ENCODE results near the gene ASTN2. TPM values are rescaled to one million over a fixed set of nuclear protein-coding genes. Genes with fewer than 3 reads are reported as not detected.

The ASTN2 gene
- total RNA-seq, 1 donor from 2014 or later, result 13.6 TPM

GRCh38 chr9:116544896-116545295, 870.0 kb downstream of the ASTN2 start:
- H3K9me3 ChIP-seq (ENCODE audit: insufficient read depth, low read depth, low read length), result no peaks in the 10 kb centered on the region
- no peak overlapping the region for H3K4me2 ChIP-seq (ENCODE audit: low read length)
- DNase-seq (ENCODE audit: low read depth) (no peak), FAIRE-seq (no peak)
- H3K4me3 Mint-ChIP-seq (ENCODE audit: unreplicated experiment), result no peak overlapping the region
- no peaks in the 10 kb centered on the region for H3K79me2 ChIP-seq (ENCODE audit: insufficient read depth, low read length)
- no peaks in the 10 kb centered on the region for H3K27me3 Mint-ChIP-seq (ENCODE audit: low read depth, unreplicated experiment)
- no peak overlapping the region for H3K4me3 ChIP-seq (ENCODE audit: insufficient read depth, low read depth, low read length)
- no peak overlapping the region for H3K9ac ChIP-seq (ENCODE audit: low read length)
- no peaks in the 10 kb centered on the region for H3K36me3 Mint-ChIP-seq (ENCODE audit: low read depth, unreplicated experiment)
- H3K36me3 ChIP-seq (ENCODE audit: insufficient read depth, low read length), result no peaks in the 10 kb centered on the region
- H2AFZ ChIP-seq (ENCODE audit: low read depth, low read length), result no peak overlapping the region
- no peaks in the 10 kb centered on the region for H3K27me3 ChIP-seq (ENCODE audit: insufficient read depth, low read length)
- no peaks in the 10 kb centered on the region for H4K20me1 ChIP-seq (ENCODE audit: insufficient read depth, low read length)
- no peak overlapping the region for H3K27ac ChIP-seq (ENCODE audit: low read depth, low read length)
- H3K4me1 Mint-ChIP-seq (ENCODE audit: low read depth, unreplicated experiment), result peaks cover 34% of the 10 kb centered on the region
- no peaks in the 10 kb centered on the region for H3K9me3 Mint-ChIP-seq (ENCODE audit: unreplicated experiment)
- no peak for TF ChIP-seq EZH2 (IDR thresholded peaks at IDR 0.05; ENCODE audit: insufficient read depth, low read length)
- TF ChIP-seq, protein P1, sequence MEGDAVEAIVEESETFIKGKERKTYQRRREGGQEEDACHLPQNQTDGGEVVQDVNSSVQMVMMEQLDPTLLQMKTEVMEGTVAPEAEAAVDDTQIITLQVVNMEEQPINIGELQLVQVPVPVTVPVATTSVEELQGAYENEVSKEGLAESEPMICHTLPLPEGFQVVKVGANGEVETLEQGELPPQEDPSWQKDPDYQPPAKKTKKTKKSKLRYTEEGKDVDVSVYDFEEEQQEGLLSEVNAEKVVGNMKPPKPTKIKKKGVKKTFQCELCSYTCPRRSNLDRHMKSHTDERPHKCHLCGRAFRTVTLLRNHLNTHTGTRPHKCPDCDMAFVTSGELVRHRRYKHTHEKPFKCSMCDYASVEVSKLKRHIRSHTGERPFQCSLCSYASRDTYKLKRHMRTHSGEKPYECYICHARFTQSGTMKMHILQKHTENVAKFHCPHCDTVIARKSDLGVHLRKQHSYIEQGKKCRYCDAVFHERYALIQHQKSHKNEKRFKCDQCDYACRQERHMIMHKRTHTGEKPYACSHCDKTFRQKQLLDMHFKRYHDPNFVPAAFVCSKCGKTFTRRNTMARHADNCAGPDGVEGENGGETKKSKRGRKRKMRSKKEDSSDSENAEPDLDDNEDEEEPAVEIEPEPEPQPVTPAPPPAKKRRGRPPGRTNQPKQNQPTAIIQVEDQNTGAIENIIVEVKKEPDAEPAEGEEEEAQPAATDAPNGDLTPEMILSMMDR (IDR thresholded peaks at IDR 0.05; ENCODE audit: insufficient read depth, low read depth, low read length), result no peak
- H3K27ac Mint-ChIP-seq (ENCODE audit: unreplicated experiment), result no peak overlapping the region
- peaks cover 17% of the 10 kb centered on the region for H3K4me1 ChIP-seq (ENCODE audit: insufficient read depth, low read length)

GRCh38 chr9:116543731-116544400, 871.0 kb downstream of the ASTN2 start:
- no peak overlapping the region for H3K4me3 Mint-ChIP-seq (ENCODE audit: unreplicated experiment)
- Histone ChIP-seq H3K4me3 (ENCODE audit: insufficient read depth, low read depth, low read length) (no peak overlapping the region), H3K9me3 (ENCODE audit: insufficient read depth, low read depth, low read length) (no peaks in the 10 kb centered on the region), H3K4me2 (ENCODE audit: low read length) (peak overlapping the region; percentile 0), H4K20me1 (ENCODE audit: insufficient read depth, low read length) (no peaks in the 10 kb centered on the region), H3K27ac (ENCODE audit: low read depth, low read length) (no peak overlapping the region), H2AFZ (ENCODE audit: low read depth, low read length) (no peak overlapping the region), H3K9ac (ENCODE audit: low read length) (no peak overlapping the region), H3K36me3 (ENCODE audit: insufficient read depth, low read length) (no peaks in the 10 kb centered on the region), H3K79me2 (ENCODE audit: insufficient read depth, low read length) (no peaks in the 10 kb centered on the region), H3K4me1 (ENCODE audit: insufficient read depth, low read length) (peaks cover 10% of the 10 kb centered on the region), H3K27me3 (ENCODE audit: insufficient read depth, low read length) (no peaks in the 10 kb centered on the region)
- peaks cover 38% of the 10 kb centered on the region for H3K4me1 Mint-ChIP-seq (ENCODE audit: low read depth, unreplicated experiment)
- TF ChIP-seq, protein P1 (IDR thresholded peaks at IDR 0.05; ENCODE audit: insufficient read depth, low read depth, low read length), result no peak
- TF ChIP-seq EZH2 (IDR thresholded peaks at IDR 0.05; ENCODE audit: insufficient read depth, low read length), result no peak
- no peaks in the 10 kb centered on the region for H3K27me3 Mint-ChIP-seq (ENCODE audit: low read depth, unreplicated experiment)
- peak; percentile 80 for FAIRE-seq
- peak overlapping the region; percentile 4 for H3K27ac Mint-ChIP-seq (ENCODE audit: unreplicated experiment)
- peak; percentile 86 for DNase-seq (ENCODE audit: low read depth)
- H3K9me3 Mint-ChIP-seq (ENCODE audit: unreplicated experiment), result no peaks in the 10 kb centered on the region
- no peaks in the 10 kb centered on the region for H3K36me3 Mint-ChIP-seq (ENCODE audit: low read depth, unreplicated experiment)

DNA sequence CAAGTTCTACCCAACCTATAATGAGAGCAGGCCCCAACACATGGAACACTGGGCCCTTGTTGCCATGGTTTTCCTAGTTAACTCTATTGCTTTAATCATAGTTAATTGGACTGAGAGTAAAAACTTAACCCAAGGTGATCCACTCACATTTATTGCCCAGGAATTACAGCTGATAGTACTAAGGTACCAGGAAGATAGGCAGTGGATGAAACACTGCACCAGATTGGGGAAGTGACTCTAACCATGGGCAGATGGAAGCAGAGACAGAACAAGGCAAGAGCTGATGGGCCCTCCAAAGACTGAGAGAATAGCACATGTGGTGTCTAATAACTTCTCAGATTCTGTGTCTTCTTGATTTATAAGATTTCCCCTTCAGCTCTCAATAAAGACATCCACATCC, 873.5 kb downstream of the ASTN2 start:
- H3K27me3 ChIP-seq (ENCODE audit: insufficient read depth, low read length), result no peaks in the 10 kb centered on the region
- H3K79me2 ChIP-seq (ENCODE audit: insufficient read depth, low read length), result no peaks in the 10 kb centered on the region
- H3K9me3 Mint-ChIP-seq (ENCODE audit: unreplicated experiment), result peaks cover 11% of the 10 kb centered on the region
- H4K20me1 ChIP-seq (ENCODE audit: insufficient read depth, low read length), result no peaks in the 10 kb centered on the region
- H3K36me3 ChIP-seq (ENCODE audit: insufficient read depth, low read length), result no peaks in the 10 kb centered on the region
- H3K27me3 Mint-ChIP-seq (ENCODE audit: low read depth, unreplicated experiment), result no peaks in the 10 kb centered on the region
- H3K36me3 Mint-ChIP-seq (ENCODE audit: low read depth, unreplicated experiment), result peaks cover 10% of the 10 kb centered on the region
- TF ChIP-seq, protein P1 (IDR thresholded peaks at IDR 0.05; ENCODE audit: insufficient read depth, low read depth, low read length), result no peak
- no peak for TF ChIP-seq EZH2 (IDR thresholded peaks at IDR 0.05; ENCODE audit: insufficient read depth, low read length)
- no peak overlapping the region for H3K9ac ChIP-seq (ENCODE audit: low read length)
- no peak overlapping the region for H3K4me3 Mint-ChIP-seq (ENCODE audit: unreplicated experiment)
- no peak overlapping the region for H3K27ac ChIP-seq (ENCODE audit: low read depth, low read length)
- no peak for DNase-seq (ENCODE audit: low read depth)
- no peak overlapping the region for H2AFZ ChIP-seq (ENCODE audit: low read depth, low read length)
- H3K9me3 ChIP-seq (ENCODE audit: insufficient read depth, low read depth, low read length), result no peaks in the 10 kb centered on the region
- FAIRE-seq, result no peak
- peaks cover 10% of the 10 kb centered on the region for H3K4me1 ChIP-seq (ENCODE audit: insufficient read depth, low read length)
- H3K4me3 ChIP-seq (ENCODE audit: insufficient read depth, low read depth, low read length), result no peak overlapping the region
- H3K4me2 ChIP-seq (ENCODE audit: low read length), result no peak overlapping the region
- H3K27ac Mint-ChIP-seq (ENCODE audit: unreplicated experiment), result no peak overlapping the region
- H3K4me1 Mint-ChIP-seq (ENCODE audit: low read depth, unreplicated experiment), result peaks cover 26% of the 10 kb centered on the region
